ENCODE results near the gene HECW1. TPM values are rescaled to one million over a fixed set of nuclear protein-coding genes. Genes with fewer than 3 reads are reported as not detected.

HECW1 gene
- total and polyA plus RNA-seq, 2 donors: 0.16 to 1.2 TPM

GRCh38 chr7:43459019-43459337 lies 346.5 kb downstream of the HECW1 start:
- H3K27ac ChIP-seq (ENCODE audit: low read depth): no peak overlapping the region
- H3K4me1 ChIP-seq (ENCODE audit: insufficient read depth): no peaks in the 10 kb centered on the region
- no peaks in the 10 kb centered on the region for H3K36me3 ChIP-seq (ENCODE audit: insufficient read depth)
- no peak for DNase-seq (ENCODE audit: extremely low spot score)
- no peak overlapping the region for H3K4me3 ChIP-seq (ENCODE audit: low read depth, low read length)
- 63% methylated on average over 4 of the region's 4 CpGs for WGBS

GRCh38 chr7:43460733-43461348 lies 348.4 kb downstream of the HECW1 start:
- Histone ChIP-seq H3K27ac (ENCODE audit: low read depth) (no peak overlapping the region), H3K4me3 (ENCODE audit: low read depth, low read length) (no peak overlapping the region)

GRCh38 chr7:43461349-43462024 lies 349.0 kb downstream of the HECW1 start:
- no peak overlapping the region for H3K4me3 ChIP-seq (ENCODE audit: low read depth, low read length)
- no peak overlapping the region for H3K27ac ChIP-seq (ENCODE audit: low read depth)
- no peaks in the 10 kb centered on the region for H3K36me3 ChIP-seq (ENCODE audit: insufficient read depth)
- DNase-seq (ENCODE audit: extremely low spot score): no peak
- no peaks in the 10 kb centered on the region for H3K4me1 ChIP-seq (ENCODE audit: insufficient read depth)
- 73% methylated on average over 5 of the region's 5 CpGs for WGBS

More at GRCh38 chr7:43460733-43461348, 348.4 kb downstream of the HECW1 start:
- no peaks in the 10 kb centered on the region for H3K36me3 ChIP-seq (ENCODE audit: insufficient read depth)
- 88% methylated on average over 8 of the region's 8 CpGs for WGBS
- no peaks in the 10 kb centered on the region for H3K4me1 ChIP-seq (ENCODE audit: insufficient read depth)
- no peak for DNase-seq (ENCODE audit: extremely low spot score)

GRCh38 chr7:43462836-43463235 lies 350.4 kb downstream of the HECW1 start:
- DNase-seq (ENCODE audit: extremely low spot score): no peak
- Histone ChIP-seq H3K27ac (ENCODE audit: low read depth) (no peak overlapping the region), H3K4me3 (ENCODE audit: low read depth, low read length) (no peak overlapping the region), H3K36me3 (ENCODE audit: insufficient read depth) (no peaks in the 10 kb centered on the region), H3K4me1 (ENCODE audit: insufficient read depth) (no peaks in the 10 kb centered on the region)
- 15% methylated on average over 1 of the region's 1 CpG for WGBS

GRCh38 chr7:43463401-43463980 lies 351.0 kb downstream of the HECW1 start:
- 49% methylated on average over 8 of the region's 8 CpGs for WGBS
- Histone ChIP-seq H3K4me1 (ENCODE audit: insufficient read depth) (no peaks in the 10 kb centered on the region), H3K4me3 (ENCODE audit: low read depth, low read length) (no peak overlapping the region), H3K27ac (ENCODE audit: low read depth) (no peak overlapping the region), H3K36me3 (ENCODE audit: insufficient read depth) (no peaks in the 10 kb centered on the region)
- no peak for DNase-seq (ENCODE audit: extremely low spot score)

GRCh38 chr7:43465581-43466554 lies 353.4 kb downstream of the HECW1 start:
- no peak for DNase-seq (ENCODE audit: extremely low spot score)
- WGBS: 77% methylated on average over 11 of the region's 11 CpGs
- Histone ChIP-seq H3K36me3 (ENCODE audit: insufficient read depth) (no peaks in the 10 kb centered on the region), H3K4me3 (ENCODE audit: low read depth, low read length) (no peak overlapping the region), H3K4me1 (ENCODE audit: insufficient read depth) (no peaks in the 10 kb centered on the region), H3K27ac (ENCODE audit: low read depth) (no peak overlapping the region)

- WGBS: 61% methylated on average over 5 of the region's 5 CpGs
- no peak overlapping the region for H3K27ac ChIP-seq (ENCODE audit: low read depth)
- H3K4me3 ChIP-seq (ENCODE audit: low read depth, low read length): no peak overlapping the region
- no peaks in the 10 kb centered on the region for H3K4me1 ChIP-seq (ENCODE audit: insufficient read depth)
- no peak for DNase-seq (ENCODE audit: extremely low spot score)
- no peaks in the 10 kb centered on the region for H3K36me3 ChIP-seq (ENCODE audit: insufficient read depth)
These were observed 355.0 kb downstream of the HECW1 start for GRCh38 chr7:43467406-43467805.

- DNase-seq (ENCODE audit: extremely low spot score): no peak
- Histone ChIP-seq H3K4me3 (ENCODE audit: low read depth, low read length) (no peak overlapping the region), H3K36me3 (ENCODE audit: insufficient read depth) (no peaks in the 10 kb centered on the region), H3K4me1 (ENCODE audit: insufficient read depth) (no peaks in the 10 kb centered on the region), H3K27ac (ENCODE audit: low read depth) (no peak overlapping the region)
- 91% methylated on average over 6 of the region's 6 CpGs for whole genome bisulfite sequencing
These were observed 355.4 kb downstream of the HECW1 start for GRCh38 chr7:43467846-43468245.

GRCh38 chr7:43469051-43469450 lies 356.6 kb downstream of the HECW1 start:
- no peak for DNase-seq (ENCODE audit: extremely low spot score)
- Histone ChIP-seq H3K27ac (ENCODE audit: low read depth) (no peak overlapping the region), H3K4me1 (ENCODE audit: insufficient read depth) (no peaks in the 10 kb centered on the region), H3K4me3 (ENCODE audit: low read depth, low read length) (no peak overlapping the region), H3K36me3 (ENCODE audit: insufficient read depth) (no peaks in the 10 kb centered on the region)
- WGBS: 76% methylated on average over 10 of the region's 10 CpGs

- 76% methylated on average over 5 of the region's 5 CpGs for WGBS
- H3K27ac ChIP-seq (ENCODE audit: low read depth): no peak overlapping the region
- no peak for DNase-seq (ENCODE audit: extremely low spot score)
- no peaks in the 10 kb centered on the region for H3K4me1 ChIP-seq (ENCODE audit: insufficient read depth)
- no peaks in the 10 kb centered on the region for H3K36me3 ChIP-seq (ENCODE audit: insufficient read depth)
- H3K4me3 ChIP-seq (ENCODE audit: low read depth, low read length): no peak overlapping the region
These were observed 357.7 kb downstream of the HECW1 start for GRCh38 chr7:43470110-43470509.

- Histone ChIP-seq H3K27ac (ENCODE audit: low read depth) (no peak overlapping the region), H3K4me3 (ENCODE audit: low read depth, low read length) (no peak overlapping the region), H3K36me3 (ENCODE audit: insufficient read depth) (no peaks in the 10 kb centered on the region), H3K4me1 (ENCODE audit: insufficient read depth) (no peaks in the 10 kb centered on the region)
- 93% methylated on average over 1 of the region's 1 CpG for WGBS
- DNase-seq (ENCODE audit: extremely low spot score): no peak
These were observed 363.5 kb downstream of the HECW1 start for GRCh38 chr7:43475983-43476382.

GRCh38 chr7:43476896-43477295 lies 364.4 kb downstream of the HECW1 start:
- Histone ChIP-seq H3K36me3 (ENCODE audit: insufficient read depth) (no peaks in the 10 kb centered on the region), H3K4me3 (ENCODE audit: low read depth, low read length) (no peak overlapping the region), H3K27ac (ENCODE audit: low read depth) (no peak overlapping the region), H3K4me1 (ENCODE audit: insufficient read depth) (no peaks in the 10 kb centered on the region)
- no peak for DNase-seq (ENCODE audit: extremely low spot score)
- WGBS: 95% methylated on average over 2 of the region's 2 CpGs

- Histone ChIP-seq H3K4me3 (ENCODE audit: low read depth, low read length) (no peak overlapping the region), H3K36me3 (ENCODE audit: insufficient read depth) (no peaks in the 10 kb centered on the region), H3K27ac (ENCODE audit: low read depth) (no peak overlapping the region), H3K4me1 (ENCODE audit: insufficient read depth) (no peaks in the 10 kb centered on the region)
- WGBS: 83% methylated on average over 6 of the region's 6 CpGs
- no peak for DNase-seq (ENCODE audit: extremely low spot score)
These were observed 366.6 kb downstream of the HECW1 start for GRCh38 chr7:43479042-43479441.

Measured in urinary bladder (tissue), 4 donors.